ENCODE measurements around the gene TTC24.
"Not testable (repeated sequence)": the region's sequence is repeated elsewhere in the genome, so short reads cannot be mapped to it uniquely, and the experiment has no call there.

Gene TTC24

DNA sequence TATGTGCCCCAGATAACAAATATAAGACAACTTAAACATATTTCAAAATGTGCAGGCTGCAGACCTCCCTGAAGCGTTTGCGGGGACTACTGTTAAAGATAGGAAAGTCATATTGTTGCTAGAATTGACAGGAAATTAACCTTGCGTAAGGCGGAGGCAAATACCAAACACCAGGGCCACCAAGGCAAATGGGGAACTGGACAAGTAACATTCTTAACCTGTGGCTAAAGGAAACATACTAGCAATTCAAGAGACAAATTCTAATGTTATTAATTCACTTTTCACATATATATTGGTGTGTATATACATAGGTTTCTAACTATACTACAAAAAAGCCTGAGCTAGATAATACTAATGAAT, 46.5 kb downstream of the TTC24 start:
- H3K4me3 Mint-ChIP-seq, result no peak overlapping the region
- peaks cover 79% of the 10 kb centered on the region for H3K27me3 Mint-ChIP-seq
- DNase-seq, result no peak
- no peak for ATAC-seq
- no peak overlapping the region for H3K27ac Mint-ChIP-seq
- no peaks in the 10 kb centered on the region for H3K9me3 Mint-ChIP-seq
- H3K4me1 Mint-ChIP-seq, result peaks cover 18% of the 10 kb centered on the region

DNA sequence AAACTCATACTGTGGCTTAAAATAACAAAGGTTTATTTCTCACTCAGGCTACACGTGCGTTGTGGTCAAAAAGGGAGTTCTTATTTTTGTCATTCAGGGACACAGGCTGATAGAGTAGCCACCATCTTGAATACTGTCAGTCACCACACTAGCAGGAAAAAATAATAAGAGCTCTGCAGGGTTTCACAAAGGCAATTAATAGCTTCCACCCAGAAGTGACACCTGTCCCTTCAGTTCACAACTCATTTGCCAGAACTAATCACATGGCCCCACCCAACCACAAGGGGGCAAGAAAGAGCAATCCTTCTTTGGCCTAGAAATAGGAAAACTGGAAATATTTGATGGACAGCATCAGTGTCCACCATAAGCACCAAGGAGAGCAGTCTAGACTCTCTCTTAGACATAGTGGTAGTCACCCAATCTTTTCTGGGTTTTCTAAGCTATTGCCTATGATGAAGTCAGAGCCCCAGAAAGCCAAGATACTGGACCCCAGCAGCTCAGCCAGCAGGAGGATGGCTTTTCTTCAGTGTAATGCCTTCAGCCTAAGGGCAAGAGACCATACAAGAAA, 47.9 kb downstream of the TTC24 start:
- no peak for ATAC-seq

DNA sequence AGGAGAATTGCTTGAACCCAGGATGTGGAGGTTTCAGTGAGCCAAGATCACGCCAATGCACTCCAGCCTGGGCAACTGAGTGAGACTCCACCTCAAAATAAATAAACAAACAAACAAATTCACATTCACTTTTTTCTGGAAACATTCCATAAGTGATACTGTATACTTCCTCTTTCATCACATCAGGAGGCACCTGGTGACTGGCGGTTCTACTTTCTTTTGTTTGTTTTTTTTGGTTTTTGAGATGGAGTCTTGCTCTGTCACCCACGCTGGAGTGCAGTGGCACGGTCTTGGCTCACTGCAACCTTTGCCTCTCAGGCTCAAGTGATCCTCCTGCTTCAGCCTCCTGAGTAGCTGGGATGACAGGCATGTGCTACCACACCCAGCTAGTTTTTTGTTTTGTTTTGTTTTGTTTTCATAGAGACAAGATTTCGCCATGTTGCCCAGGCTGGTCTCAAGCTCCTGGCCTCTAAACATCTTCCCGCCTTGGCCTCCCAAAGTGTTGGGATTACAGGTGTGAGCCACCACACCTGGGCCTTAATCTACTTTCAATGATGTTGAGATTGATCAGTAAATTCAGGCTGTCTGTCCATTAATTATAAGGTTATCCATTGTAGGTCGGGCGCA, 50.4 kb downstream of the TTC24 start:
- no peak overlapping the region for H3K4me3 Mint-ChIP-seq
- H3K9me3 Mint-ChIP-seq, result no peaks in the 10 kb centered on the region
- H3K27ac Mint-ChIP-seq, result no peak overlapping the region
- no peak for DNase-seq
- H3K4me1 Mint-ChIP-seq, result peaks cover 11% of the 10 kb centered on the region
- no peak for ATAC-seq
- H3K27me3 Mint-ChIP-seq, result peaks cover 62% of the 10 kb centered on the region

More for the DNA sequence above, 47.9 kb downstream of the TTC24 start:
- Mint-ChIP-seq H3K9me3 (no peaks in the 10 kb centered on the region), H3K4me1 (peaks cover 18% of the 10 kb centered on the region), H3K27me3 (peaks cover 79% of the 10 kb centered on the region), H3K27ac (no peak overlapping the region), H3K4me3 (no peak overlapping the region)
- DNase-seq, result no peak

DNA sequence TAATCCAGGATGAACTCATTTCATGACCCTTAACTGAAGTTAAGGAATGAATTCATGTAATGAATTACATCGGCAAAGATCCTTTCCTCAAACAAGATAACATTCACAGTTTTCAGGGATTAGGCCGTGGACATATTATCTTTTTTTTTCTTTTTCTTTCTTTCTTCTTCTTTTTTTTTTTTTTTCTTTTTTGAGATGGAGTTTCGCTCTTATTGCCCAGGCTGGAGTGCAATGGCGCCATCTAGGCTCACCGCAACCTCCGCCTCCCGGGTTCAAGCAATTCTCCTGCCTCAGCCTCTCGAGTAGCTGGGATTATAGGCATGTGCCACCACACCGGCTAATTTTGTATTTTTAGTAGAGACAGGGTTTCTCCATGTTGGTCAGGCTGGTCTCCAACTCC, 51.6 kb downstream of the TTC24 start:
- H3K27me3 Mint-ChIP-seq, result peaks cover 58% of the 10 kb centered on the region
- not testable (repeated sequence) for H3K27ac Mint-ChIP-seq, H3K9me3 Mint-ChIP-seq, ATAC-seq, H3K4me1 Mint-ChIP-seq, DNase-seq, H3K4me3 Mint-ChIP-seq

DNA sequence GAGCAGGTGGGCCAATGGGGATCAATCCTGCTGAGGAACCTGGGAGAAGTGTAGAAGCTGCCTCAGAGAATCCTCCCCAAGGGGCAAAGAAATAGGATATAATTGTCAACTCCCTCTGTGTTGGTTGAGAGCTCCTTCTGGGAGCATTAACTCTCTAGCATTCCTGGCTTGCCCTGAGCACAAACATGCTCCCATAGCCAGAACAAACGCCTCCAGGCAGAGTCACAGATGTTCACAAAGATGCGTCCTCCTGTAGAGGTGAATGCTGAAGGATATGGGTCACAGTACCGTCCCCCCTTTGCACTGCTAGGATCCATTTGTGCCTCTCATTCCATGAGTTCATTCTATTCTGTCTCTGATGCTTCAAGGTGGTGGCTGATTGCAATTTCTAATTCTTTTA, 52.8 kb downstream of the TTC24 start:
- ATAC-seq (no peak), DNase-seq (no peak)
- Mint-ChIP-seq H3K9me3 (no peaks in the 10 kb centered on the region), H3K4me1 (no peaks in the 10 kb centered on the region), H3K27me3 (peaks cover 61% of the 10 kb centered on the region), H3K27ac (no peak overlapping the region), H3K4me3 (no peak overlapping the region)

Measured in stimulated activated naive CD8-positive, alpha-beta T cell treated with anti-CD3 and anti-CD28 coated beads, Interleukin-15, amount 100 ng/mL, for 72 hours (primary cell).